Esophagus (tissue), 2 donors: ENCODE results near the gene TFAP2E. TPM values are rescaled to one million over a fixed set of nuclear protein-coding genes. Genes with fewer than 3 reads are reported as not detected.

Experiments used
- H3K27ac ChIP-seq, 2 donors: one replicate each; pipeline ENCODE4 v1.5.1; 2013; ENCODE audit warnings: low read depth in 2 of 2, mild to moderate bottlenecking in 2 of 2, inconsistent platforms in 1 of 2, low read length in 1 of 2, moderate library complexity in 1 of 2
- H3K27me3 ChIP-seq, 2 donors: one replicate each; pipeline ENCODE4 v1.6.1; 2013; ENCODE audit warnings: low read length in 2 of 2, control low read depth in 1 of 2, mild to moderate bottlenecking in 1 of 2; ENCODE audit not compliant: insufficient read depth in 2 of 2, control insufficient read depth in 1 of 2
- H3K36me3 ChIP-seq, 2 donors: one replicate each; pipeline ENCODE4 v1.6.1; 2013; ENCODE audit warnings: low read length in 1 of 2; ENCODE audit not compliant: control insufficient read depth in 2 of 2, insufficient read depth in 2 of 2
- H3K4me1 ChIP-seq, 2 donors: one replicate each; pipeline ENCODE4 v1.6.1; 2013; ENCODE audit warnings: low read length in 1 of 2; ENCODE audit not compliant: control insufficient read depth in 2 of 2, insufficient read depth in 2 of 2
- H3K4me3 ChIP-seq, 2 donors: one replicate each; pipeline ENCODE4 v1.5.1; 2013; ENCODE audit warnings: low read length in 2 of 2, mild to moderate bottlenecking in 2 of 2, low read depth in 1 of 2, moderate library complexity in 1 of 2
- H3K9me3 ChIP-seq, 2 donors: one replicate each; pipeline ENCODE4 v1.6.1; 2013; ENCODE audit warnings: mild to moderate bottlenecking in 2 of 2, low read depth in 1 of 2, low read length in 1 of 2, moderate library complexity in 1 of 2; ENCODE audit not compliant: control insufficient read depth in 2 of 2, insufficient read depth in 1 of 2
- WGBS, 2 donors: extraction: QIAGEN DNeasy Blood & Tissue Kit; methylation state at CpG; one replicate each; pipeline ENCODE4 v1.1.7; 2013; 5-methylcytosine and 5-hydroxymethylcytosine counted together
- polyA plus RNA-seq, 2 donors: library from polyadenylated mRNA; stranded (reverse); fragments of 200-250 nt; gene quantifications; one replicate each; pipeline ENCODE4 v1.2.3, GENCODE V29; 2013
- donor health status: healthy with polysubstance abuse.
- donor health status: Bipolar disorder and iron deficiency.

The TFAP2E gene
- 1 to 10 TPM in 1 of 2 donors, under 1 TPM in 1; 0.87 to 1.0 TPM for polyA plus RNA-seq

GRCh38 chr1:35573198-35574124 lies at the start of gene TFAP2E:
TSS of gene TFAP2E (plus strand) at chr1:35573314. CDS start at chr1:35573578, 264 bp downstream.
- Histone ChIP-seq H3K36me3 (no peaks in the 10 kb centered on the region), H3K9me3 (no peaks in the 10 kb centered on the region), H3K4me3 (peak within 1 kb of the TSS; percentile 45 to 52), H3K4me1 (peaks cover 11 to 26% of the 10 kb centered on the region in 2 donors), H3K27ac (no peak within 1 kb of the TSS), H3K27me3 (no peaks in the 10 kb centered on the region)
- WGBS, 2 donors, result 23 to 25% methylated on average over 76 to 95 of the region's 95 CpGs

- Histone ChIP-seq H3K4me1 (no peaks in the 10 kb centered on the region), H3K9me3 (no peaks in the 10 kb centered on the region), H3K36me3 (no peaks in the 10 kb centered on the region), H3K4me3 (no peak overlapping the region), H3K27ac (no peak overlapping the region), H3K27me3 (no peaks in the 10 kb centered on the region)
- 56 to 63% methylated on average over 2 of the region's 2 CpGs for WGBS, 2 donors
These were observed 49.0 kb upstream of the TFAP2E start for GRCh38 chr1:35524106-35524505.

GRCh38 chr1:35530168-35530567 lies 42.9 kb upstream of the TFAP2E start:
- no peak overlapping the region for H3K4me3 ChIP-seq
- no peaks in the 10 kb centered on the region for H3K27me3 ChIP-seq
- H3K27ac ChIP-seq, result no peak overlapping the region
- H3K9me3 ChIP-seq, result peaks cover 0 to 4% of the 10 kb centered on the region in 2 donors
- 78% methylated on average over 5 of the region's 5 CpGs for WGBS, 2 donors
- H3K36me3 ChIP-seq, result peaks cover 2 to 10% of the 10 kb centered on the region in 2 donors
- H3K4me1 ChIP-seq, result no peaks in the 10 kb centered on the region

- Histone ChIP-seq H3K36me3 (peaks cover 2 to 10% of the 10 kb centered on the region in 2 donors), H3K4me1 (no peaks in the 10 kb centered on the region), H3K9me3 (peaks cover 0 to 4% of the 10 kb centered on the region in 2 donors), H3K27ac (no peak overlapping the region), H3K4me3 (no peak overlapping the region), H3K27me3 (no peaks in the 10 kb centered on the region)
- 98 to 100% methylated on average over 2 of the region's 2 CpGs for WGBS, 2 donors
These were observed 42.2 kb upstream of the TFAP2E start for GRCh38 chr1:35530946-35531345.

GRCh38 chr1:35531368-35531767 lies 41.7 kb upstream of the TFAP2E start:
- 86 to 87% methylated on average over 6 of the region's 6 CpGs for WGBS, 2 donors
- H3K4me3 ChIP-seq, result no peak overlapping the region
- peaks cover 2 to 10% of the 10 kb centered on the region in 2 donors for H3K36me3 ChIP-seq
- H3K9me3 ChIP-seq, result peaks cover 0 to 4% of the 10 kb centered on the region in 2 donors
- no peaks in the 10 kb centered on the region for H3K4me1 ChIP-seq
- no peaks in the 10 kb centered on the region for H3K27me3 ChIP-seq
- no peak overlapping the region for H3K27ac ChIP-seq

GRCh38 chr1:35532497-35533223 lies 40.5 kb upstream of the TFAP2E start:
- Histone ChIP-seq H3K4me3 (no peak overlapping the region), H3K27me3 (no peaks in the 10 kb centered on the region), H3K9me3 (peaks cover 0 to 4% of the 10 kb centered on the region in 2 donors), H3K27ac (no peak overlapping the region), H3K36me3 (peaks cover 2 to 10% of the 10 kb centered on the region in 2 donors), H3K4me1 (no peaks in the 10 kb centered on the region)
- WGBS, 2 donors, result 49 to 71% methylated on average over 1 of the region's 1 CpG

- no peaks in the 10 kb centered on the region for H3K4me1 ChIP-seq
- no peaks in the 10 kb centered on the region for H3K27me3 ChIP-seq
- peaks cover 0 to 4% of the 10 kb centered on the region in 2 donors for H3K9me3 ChIP-seq
- H3K27ac ChIP-seq, result no peak overlapping the region
- H3K4me3 ChIP-seq, result no peak overlapping the region
- H3K36me3 ChIP-seq, result peaks cover 2 to 10% of the 10 kb centered on the region in 2 donors
- 44 to 49% methylated on average over 1 of the region's 1 CpG for WGBS, 2 donors
These were observed 39.5 kb upstream of the TFAP2E start for GRCh38 chr1:35533586-35533985.

- Histone ChIP-seq H3K9me3 (peaks cover 0 to 4% of the 10 kb centered on the region in 2 donors), H3K27me3 (no peaks in the 10 kb centered on the region), H3K4me3 (no peak overlapping the region), H3K27ac (no peak overlapping the region), H3K4me1 (no peaks in the 10 kb centered on the region), H3K36me3 (peaks cover 2 to 10% of the 10 kb centered on the region in 2 donors)
These were observed 37.9 kb upstream of the TFAP2E start for GRCh38 chr1:35535243-35535642.

GRCh38 chr1:35536556-35537162 lies 36.5 kb upstream of the TFAP2E start:
- 84 to 90% methylated on average over 2 of the region's 2 CpGs for WGBS, 2 donors
- no peaks in the 10 kb centered on the region for H3K9me3 ChIP-seq
- no peaks in the 10 kb centered on the region for H3K27me3 ChIP-seq
- H3K36me3 ChIP-seq, result peaks cover 0 to 2% of the 10 kb centered on the region in 2 donors
- H3K4me3 ChIP-seq, result no peak overlapping the region
- no peak overlapping the region for H3K27ac ChIP-seq
- H3K4me1 ChIP-seq, result no peaks in the 10 kb centered on the region
